ENCODE data around the gene S1PR2.
"Not testable (repeated sequence)": the region's sequence is repeated elsewhere in the genome, so short reads cannot be mapped to it uniquely, and the experiment has no call there.

The S1PR2 gene

GRCh38 chr19:10184636-10185035, 46.5 kb downstream of the S1PR2 start:
- no peak for DNase-seq

- no peak for DNase-seq
Observed at GRCh38 chr19:10183926-10184325, 47.2 kb downstream of the S1PR2 start.

GRCh38 chr19:10182847-10183246, 48.3 kb downstream of the S1PR2 start:
- DNase-seq, result no peak

GRCh38 chr19:10182076-10182475, 49.1 kb downstream of the S1PR2 start:
- no peak for DNase-seq

GRCh38 chr19:10180459-10180858, 50.7 kb downstream of the S1PR2 start:
- DNase-seq, result no peak

GRCh38 chr19:10180024-10180423, 51.1 kb downstream of the S1PR2 start:
- not testable (repeated sequence) for DNase-seq

- no peak for DNase-seq
Observed at GRCh38 chr19:10173527-10173926, 57.6 kb downstream of the S1PR2 start.
